Right atrium auricular region (tissue), 2 donors: ENCODE data around the gene TMEM52. TPM values are rescaled to one million over a fixed set of nuclear protein-coding genes. Genes with fewer than 3 reads are reported as not detected.

Experiments
- DNase-seq: peaks from one replicate; pipeline ENCODE4 v3.0.0-alpha.2; 2019; ENCODE audit warnings: low spot score
- H3K27ac ChIP-seq, 2 donors: fragments of 200-600 bp; sonication (generic); 1 replicate in 1 of 2; 2 replicates in 1 of 2; pipeline ENCODE4 v1.5.1; 2016 to 2019
- H3K27me3 ChIP-seq, 2 donors: fragments of 200-600 bp; sonication (generic); one replicate each; pipeline versions ENCODE4 v1.5.1 to v1.6.0; 2017 to 2019
- H3K36me3 ChIP-seq: fragments of 200-600 bp; sonication (generic); one replicate; pipeline ENCODE4 v1.5.1; 2016
- H3K4me1 ChIP-seq, 2 donors: fragments of 200-600 bp; sonication (generic); one replicate each; pipeline versions ENCODE4 v1.5.1 to v1.6.0; 2017 to 2019
- H3K4me3 ChIP-seq, 2 donors: fragments of 200-600 bp; sonication (generic); 1 replicate in 1 of 2; 2 replicates in 1 of 2; pipeline ENCODE4 v1.5.1; 2017 to 2019; ENCODE audit warnings: mild to moderate bottlenecking in 1 of 2, moderate library complexity in 1 of 2
- H3K9me3 ChIP-seq, 2 donors: fragments of 200-600 bp; sonication (generic); one replicate each; pipeline ENCODE4 v1.5.1; 2019
- total RNA-seq, 2 donors: library from RNA; depleted of rRNA; stranded (reverse); fragments of >200 nt; gene quantifications; one replicate each; pipeline ENCODE4 v1.1.0, GENCODE V29; 2016
- TF ChIP-seq, protein P1 (sequence below), 2 donors: fragments of 200-600 bp; sonication (generic); IDR thresholded peaks; one replicate each; pipeline ENCODE4 v1.5.1; 2019; ENCODE audit warnings: antibody characterized with exemption in 2 of 2

TMEM52 gene
- total RNA-seq, 2 donors from 2014 or later, result 0.51 to 1.8 TPM

DNA sequence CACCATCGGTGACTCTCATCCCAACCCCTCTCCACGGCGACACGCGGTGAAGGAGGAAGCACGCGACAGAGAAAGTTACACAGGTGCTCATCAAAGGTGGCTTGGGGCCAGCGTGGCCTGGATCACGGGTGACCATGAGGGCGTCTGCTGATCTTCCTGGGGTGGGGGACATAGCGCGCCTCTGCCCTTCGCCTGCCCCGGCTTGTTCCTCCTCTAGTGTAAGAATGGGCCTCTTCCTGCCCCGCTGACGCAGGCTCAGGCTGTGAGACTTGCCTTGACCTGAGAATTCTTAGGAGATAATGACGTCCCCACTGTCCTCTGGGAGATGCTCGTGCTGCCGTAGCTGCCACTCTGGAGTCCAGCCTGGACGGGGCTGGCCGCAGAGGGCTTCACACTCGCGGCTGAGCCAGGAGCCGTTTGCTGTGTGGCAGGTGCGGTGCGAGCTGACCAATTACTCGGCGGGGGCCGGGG lies 39.0 kb upstream of the TMEM52 start:
- TF ChIP-seq, protein P1, sequence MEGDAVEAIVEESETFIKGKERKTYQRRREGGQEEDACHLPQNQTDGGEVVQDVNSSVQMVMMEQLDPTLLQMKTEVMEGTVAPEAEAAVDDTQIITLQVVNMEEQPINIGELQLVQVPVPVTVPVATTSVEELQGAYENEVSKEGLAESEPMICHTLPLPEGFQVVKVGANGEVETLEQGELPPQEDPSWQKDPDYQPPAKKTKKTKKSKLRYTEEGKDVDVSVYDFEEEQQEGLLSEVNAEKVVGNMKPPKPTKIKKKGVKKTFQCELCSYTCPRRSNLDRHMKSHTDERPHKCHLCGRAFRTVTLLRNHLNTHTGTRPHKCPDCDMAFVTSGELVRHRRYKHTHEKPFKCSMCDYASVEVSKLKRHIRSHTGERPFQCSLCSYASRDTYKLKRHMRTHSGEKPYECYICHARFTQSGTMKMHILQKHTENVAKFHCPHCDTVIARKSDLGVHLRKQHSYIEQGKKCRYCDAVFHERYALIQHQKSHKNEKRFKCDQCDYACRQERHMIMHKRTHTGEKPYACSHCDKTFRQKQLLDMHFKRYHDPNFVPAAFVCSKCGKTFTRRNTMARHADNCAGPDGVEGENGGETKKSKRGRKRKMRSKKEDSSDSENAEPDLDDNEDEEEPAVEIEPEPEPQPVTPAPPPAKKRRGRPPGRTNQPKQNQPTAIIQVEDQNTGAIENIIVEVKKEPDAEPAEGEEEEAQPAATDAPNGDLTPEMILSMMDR (IDR thresholded peaks at IDR 0.05), result no peak
- no peaks in the 10 kb centered on the region for H3K27me3 ChIP-seq
- DNase-seq, result no peak
- no peak overlapping the region for H3K4me3 ChIP-seq
- H3K27ac ChIP-seq, result no peak overlapping the region
- H3K9me3 ChIP-seq, result no peaks in the 10 kb centered on the region
- H3K36me3 ChIP-seq, result no peaks in the 10 kb centered on the region
- H3K4me1 ChIP-seq, result peaks cover 0 to 16% of the 10 kb centered on the region in 2 donors

DNA sequence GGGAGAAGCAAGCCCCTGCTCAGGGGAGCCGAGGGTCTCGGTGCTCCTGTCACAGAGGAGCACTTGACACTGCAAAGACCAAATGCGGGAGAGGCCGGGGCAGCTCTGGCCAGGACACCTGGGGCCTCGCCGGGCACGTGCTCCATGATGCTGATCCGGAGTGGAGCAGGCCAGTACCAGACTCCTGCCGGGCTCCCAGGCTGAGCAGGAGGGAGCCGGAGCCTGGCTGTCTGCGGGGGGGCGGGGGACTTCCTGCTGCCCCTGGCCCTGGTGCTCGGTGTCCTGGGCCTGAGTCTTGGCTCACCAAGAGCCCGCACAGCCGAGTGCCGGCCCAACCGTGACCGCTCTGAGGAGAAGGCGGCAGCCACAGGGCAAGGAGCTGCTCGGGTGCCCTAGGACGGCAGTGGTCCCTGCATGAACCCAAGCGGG lies 38.5 kb upstream of the TMEM52 start:
- TF ChIP-seq, protein P1 (IDR thresholded peaks at IDR 0.05), result no peak
- H3K4me3 ChIP-seq, result no peak overlapping the region
- no peaks in the 10 kb centered on the region for H3K9me3 ChIP-seq
- no peaks in the 10 kb centered on the region for H3K27me3 ChIP-seq
- DNase-seq, result no peak
- no peaks in the 10 kb centered on the region for H3K36me3 ChIP-seq
- H3K27ac ChIP-seq, result no peak overlapping the region
- H3K4me1 ChIP-seq, result peaks cover 0 to 16% of the 10 kb centered on the region in 2 donors

DNA sequence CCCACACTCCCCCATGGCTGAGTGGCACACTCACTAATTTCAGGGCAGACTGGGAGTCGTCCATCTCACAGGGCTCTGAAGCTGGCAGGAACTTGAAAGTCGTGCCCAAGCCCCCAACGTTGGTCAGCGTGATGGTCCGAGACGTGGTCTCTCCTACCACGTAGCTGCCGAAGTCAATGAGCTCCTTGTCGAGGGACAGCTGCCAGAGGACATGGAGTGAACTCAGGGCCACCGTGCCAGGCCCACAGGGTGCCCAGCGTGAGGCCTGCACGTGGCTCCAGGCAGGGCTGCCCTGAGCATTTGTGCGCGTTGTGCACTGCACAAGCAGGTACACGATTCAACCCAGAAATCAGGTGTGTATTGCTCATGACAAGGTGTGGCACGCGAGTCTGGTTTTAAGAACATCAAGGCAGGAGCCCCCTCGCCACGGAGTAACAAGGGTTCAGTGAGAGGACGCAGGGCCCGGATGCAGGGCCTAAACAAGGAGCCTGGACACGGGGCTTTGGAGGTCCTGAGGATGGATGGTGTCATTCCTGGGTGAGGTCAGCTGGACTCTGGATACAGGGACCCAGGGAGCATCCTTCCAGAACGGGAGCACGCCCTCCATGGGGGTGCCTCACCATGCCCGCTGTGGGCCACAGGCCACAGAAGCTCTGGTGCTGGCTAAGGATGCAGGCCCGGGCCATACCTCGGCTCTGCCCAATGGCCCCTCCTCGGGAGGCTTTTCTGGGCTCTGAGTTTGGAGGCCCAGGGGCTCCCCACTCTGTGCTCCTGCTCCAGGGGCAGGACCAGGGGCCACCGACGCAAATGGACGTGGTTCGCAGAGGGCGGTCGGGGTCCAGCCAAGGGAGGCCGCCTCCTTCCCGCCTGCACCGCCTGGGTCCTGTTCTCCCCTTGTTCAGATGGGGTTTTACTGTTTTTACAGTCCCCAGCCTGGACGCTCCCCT lies 37.8 kb upstream of the TMEM52 start:
- DNase-seq, result no peak
- Histone ChIP-seq H3K27ac (no peak overlapping the region), H3K9me3 (no peaks in the 10 kb centered on the region), H3K4me3 (no peak overlapping the region), H3K27me3 (no peaks in the 10 kb centered on the region), H3K36me3 (no peaks in the 10 kb centered on the region), H3K4me1 (peaks cover 0 to 16% of the 10 kb centered on the region in 2 donors)
- TF ChIP-seq, protein P1 (IDR thresholded peaks at IDR 0.05), result no peak

DNA sequence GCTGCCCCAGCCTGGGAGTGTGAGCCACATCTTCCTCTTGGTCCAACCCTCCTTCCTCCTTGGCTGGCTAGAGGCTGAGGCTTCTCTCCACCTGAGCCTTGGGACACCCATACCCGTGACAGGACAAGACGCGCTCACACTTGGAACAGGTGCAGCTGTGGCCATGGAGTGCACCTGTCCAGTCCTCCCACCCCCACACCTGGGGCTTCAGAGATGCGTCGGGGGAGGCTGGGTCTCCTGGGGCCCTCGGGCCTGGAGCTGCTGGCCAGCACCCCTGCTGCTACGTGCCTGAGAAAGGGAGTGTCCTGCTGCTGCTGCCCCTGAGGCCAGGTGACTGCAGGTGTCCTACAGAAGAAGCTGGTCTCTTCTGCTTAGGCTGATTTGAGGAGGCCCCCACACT lies 37.0 kb upstream of the TMEM52 start:
- Histone ChIP-seq H3K4me3 (no peak overlapping the region), H3K36me3 (no peaks in the 10 kb centered on the region), H3K27me3 (no peaks in the 10 kb centered on the region), H3K4me1 (peaks cover 0 to 16% of the 10 kb centered on the region in 2 donors), H3K27ac (no peak overlapping the region), H3K9me3 (no peaks in the 10 kb centered on the region)
- TF ChIP-seq, protein P1 (IDR thresholded peaks at IDR 0.05), result no peak
- no peak for DNase-seq

DNA sequence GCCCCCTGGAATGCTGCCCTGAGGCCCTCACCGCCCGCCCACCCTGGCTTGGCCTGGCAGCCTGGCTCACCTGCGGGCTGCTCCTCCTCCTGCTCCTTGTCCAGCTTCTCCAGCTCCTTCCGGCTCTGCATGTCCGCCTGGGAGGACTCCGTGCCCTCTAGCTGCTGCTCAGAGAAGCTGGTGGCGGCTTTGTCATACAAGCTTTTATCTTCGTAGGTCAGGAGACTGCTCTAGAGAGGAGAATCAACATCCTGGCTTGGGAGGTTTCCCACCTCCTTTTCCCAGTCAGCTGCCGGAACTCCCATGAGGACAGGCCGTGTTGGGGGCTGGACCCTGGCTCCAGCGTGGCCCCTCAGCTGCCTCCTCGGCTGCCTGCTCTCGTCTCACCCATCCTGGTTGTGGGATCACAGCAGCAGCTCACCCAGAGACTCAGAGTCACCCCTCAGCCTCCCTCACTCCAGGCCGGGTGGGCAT lies 36.6 kb upstream of the TMEM52 start:
- TF ChIP-seq, protein P1 (IDR thresholded peaks at IDR 0.05), result no peak
- no peaks in the 10 kb centered on the region for H3K9me3 ChIP-seq
- no peaks in the 10 kb centered on the region for H3K27me3 ChIP-seq
- no peak for DNase-seq
- H3K4me3 ChIP-seq, result no peak overlapping the region
- H3K27ac ChIP-seq, result no peak overlapping the region
- H3K36me3 ChIP-seq, result no peaks in the 10 kb centered on the region
- peaks cover 0 to 13% of the 10 kb centered on the region in 2 donors for H3K4me1 ChIP-seq
